Caco-2 (cell line): ENCODE measurements around the gene TIRAP. TPM values are rescaled to one million over a fixed set of nuclear protein-coding genes. Genes with fewer than 3 reads are reported as not detected.

Experiments used
- BruUV-seq: library from RNA; stranded (reverse); fragments of 400-500 nt; replicated peaks from 2 replicates; lab custom pipeline; 2021; lab: Mats Ljungman, UMichigan
- CTCF ChIA-PET: fragments of 300-600 bp; sonication (Branson Sonifier 250); formaldehyde crosslinking; loops from one replicate; lab custom pipeline; 2022; ENCODE audit warnings: antibody characterized with exemption; lab: Charles Lee
- POLR2A ChIA-PET: fragments of 300-600 bp; sonication (Branson Sonifier 250); formaldehyde crosslinking; loops from one replicate; lab custom pipeline; 2022; ENCODE audit warnings: antibody characterized with exemption; lab: Charles Lee
- DNase-seq, 2 experiments: peaks; one replicate each; pipeline versions ENCODE4 v3.0.0 to v3.0.0-alpha.2; 2020 to 2022
- H3K27me3 ChIP-seq: replicated peaks from 2 replicates; pipeline ENCODE4 v1.6.0; 2011; ENCODE audit warnings: low read length; ENCODE audit not compliant: control insufficient read depth, insufficient read depth
- H3K36me3 ChIP-seq: 2 replicates; pipeline ENCODE4 v1.5.1; 2011; ENCODE audit warnings: low read length; ENCODE audit not compliant: control insufficient read depth, insufficient read depth
- H3K4me1 ChIP-seq: fragments of 250-450 bp; sonication (Bioruptor Pico); 2 replicates; pipeline ENCODE4 v1.5.1; 2020; ENCODE audit warnings: mild to moderate bottlenecking
- H3K4me3 ChIP-seq: 2 replicates; pipeline ENCODE4 v1.5.1; 2011; ENCODE audit warnings: low read depth, mild to moderate bottlenecking, control low read depth, low read length
- H3K9me3 ChIP-seq: fragments of 250-450 bp; sonication (Bioruptor Pico); 2 replicates; pipeline ENCODE4 v1.5.1; 2020; ENCODE audit warnings: mild to moderate bottlenecking, moderate library complexity
- H3K27ac Mint-ChIP-seq: one replicate; pipeline ENCODE4 v1.8.0; 2022; ENCODE audit warnings: mixed read lengths; ENCODE audit not compliant: unreplicated experiment
- H3K27me3 Mint-ChIP-seq: one replicate; pipeline ENCODE4 v1.8.0; 2022; ENCODE audit warnings: mixed read lengths; ENCODE audit not compliant: insufficient read depth, unreplicated experiment
- H3K36me3 Mint-ChIP-seq: one replicate; pipeline ENCODE4 v1.8.0; 2022; ENCODE audit warnings: mild to moderate bottlenecking, mixed read lengths; ENCODE audit not compliant: insufficient read depth, unreplicated experiment
- H3K4me1 Mint-ChIP-seq: one replicate; pipeline ENCODE4 v1.8.0; 2022; ENCODE audit warnings: low read depth, mixed read lengths; ENCODE audit not compliant: unreplicated experiment
- H3K4me3 Mint-ChIP-seq: one replicate; pipeline ENCODE4 v1.8.0; 2022; ENCODE audit warnings: mild to moderate bottlenecking, moderate library complexity, mixed read lengths; ENCODE audit not compliant: unreplicated experiment
- H3K9me3 Mint-ChIP-seq: one replicate; pipeline ENCODE4 v1.8.0; 2022; ENCODE audit warnings: mixed read lengths; ENCODE audit not compliant: unreplicated experiment
- intact Hi-C: fragments of 100-400 bp; cut with micrococcal nuclease; formaldehyde crosslinking; loops from one replicate; pipeline ENCODE4 v1.10.0; 2022; ENCODE audit not compliant: unreplicated experiment
- total RNA-seq: library from RNA; stranded (reverse); gene quantifications from 2 replicates; pipeline ENCODE4 v1.2.3, GENCODE V29; 2022
- TF ChIP-seq, protein P1 (sequence below), 2 experiments: fragments of 200-600 bp in 1 of 2; IDR thresholded peaks; 1 replicate in 1 of 2; 2 replicates in 1 of 2; pipeline versions ENCODE4 v1.5.1 to v1.8.0; 2011 to 2022; ENCODE audit warnings: antibody characterized with exemption in 1 of 2, control low read depth in 1 of 2, inconsistent platforms in 1 of 2, low read depth in 1 of 2, low read length in 1 of 2, mild to moderate bottlenecking in 1 of 2, moderate library complexity in 1 of 2; ENCODE audit not compliant: insufficient read depth in 1 of 2, severe bottlenecking in 1 of 2, unreplicated experiment in 1 of 2

The TIRAP gene
- total RNA-seq, 1 experiment from 2014 or later: 25.1 TPM

DNA sequence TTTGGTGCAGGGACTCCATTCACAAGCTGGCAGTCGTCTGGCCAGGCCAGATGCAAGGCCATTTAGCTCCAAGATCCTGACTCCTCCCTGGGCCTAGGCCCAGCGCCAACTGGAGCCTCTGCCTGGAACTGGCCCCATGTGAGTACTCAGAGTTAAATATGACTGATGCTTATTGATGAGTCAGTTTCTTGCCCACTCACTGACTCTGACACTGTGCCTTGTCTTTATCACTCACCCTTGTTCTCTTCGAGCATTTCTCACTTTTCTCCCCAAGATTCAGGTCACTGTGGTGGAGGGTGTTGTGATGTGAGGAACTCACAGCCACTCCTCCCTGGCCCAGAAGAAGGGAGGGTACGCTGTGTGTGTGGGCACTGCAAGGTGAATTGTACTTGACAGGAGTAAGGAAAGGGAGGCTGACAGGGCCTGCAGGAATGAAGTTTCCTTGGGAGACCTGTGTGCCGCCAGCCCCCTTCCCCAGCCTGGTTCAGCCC is 49.4 kb downstream of the TIRAP start:
- H3K36me3 Mint-ChIP-seq: peaks cover 5% of the 10 kb centered on the region
- BruUV-seq: no TSS peak
- no peaks in the 10 kb centered on the region for H3K27me3 ChIP-seq
- no peaks in the 10 kb centered on the region for H3K9me3 ChIP-seq
- H3K27ac Mint-ChIP-seq: no peak overlapping the region
- CTCF ChIA-PET: no interaction called here
- no peak overlapping the region for H3K4me3 Mint-ChIP-seq
- peaks cover 1% of the 10 kb centered on the region; the same call in 1 of the 2 replicates for H3K36me3 ChIP-seq
- peaks cover 11% of the 10 kb centered on the region for H3K4me1 Mint-ChIP-seq
- TF ChIP-seq, protein P1, sequence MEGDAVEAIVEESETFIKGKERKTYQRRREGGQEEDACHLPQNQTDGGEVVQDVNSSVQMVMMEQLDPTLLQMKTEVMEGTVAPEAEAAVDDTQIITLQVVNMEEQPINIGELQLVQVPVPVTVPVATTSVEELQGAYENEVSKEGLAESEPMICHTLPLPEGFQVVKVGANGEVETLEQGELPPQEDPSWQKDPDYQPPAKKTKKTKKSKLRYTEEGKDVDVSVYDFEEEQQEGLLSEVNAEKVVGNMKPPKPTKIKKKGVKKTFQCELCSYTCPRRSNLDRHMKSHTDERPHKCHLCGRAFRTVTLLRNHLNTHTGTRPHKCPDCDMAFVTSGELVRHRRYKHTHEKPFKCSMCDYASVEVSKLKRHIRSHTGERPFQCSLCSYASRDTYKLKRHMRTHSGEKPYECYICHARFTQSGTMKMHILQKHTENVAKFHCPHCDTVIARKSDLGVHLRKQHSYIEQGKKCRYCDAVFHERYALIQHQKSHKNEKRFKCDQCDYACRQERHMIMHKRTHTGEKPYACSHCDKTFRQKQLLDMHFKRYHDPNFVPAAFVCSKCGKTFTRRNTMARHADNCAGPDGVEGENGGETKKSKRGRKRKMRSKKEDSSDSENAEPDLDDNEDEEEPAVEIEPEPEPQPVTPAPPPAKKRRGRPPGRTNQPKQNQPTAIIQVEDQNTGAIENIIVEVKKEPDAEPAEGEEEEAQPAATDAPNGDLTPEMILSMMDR (IDR thresholded peaks at IDR 0.05; ENCODE audit: insufficient read depth in 1 of 2, low read depth in 1 of 2, low read length in 1 of 2, severe bottlenecking in 1 of 2, unreplicated experiment in 1 of 2): no peak
- no peak overlapping the region for H3K4me3 ChIP-seq
- no peaks in the 10 kb centered on the region for H3K27me3 Mint-ChIP-seq
- intact Hi-C loops: no loop called here
- H3K9me3 Mint-ChIP-seq: no peaks in the 10 kb centered on the region
- H3K4me1 ChIP-seq: peaks cover 15% of the 10 kb centered on the region; the same call in 1 of the 2 replicates
- POLR2A ChIA-PET: no interaction called here
- no peak for DNase-seq

DNA sequence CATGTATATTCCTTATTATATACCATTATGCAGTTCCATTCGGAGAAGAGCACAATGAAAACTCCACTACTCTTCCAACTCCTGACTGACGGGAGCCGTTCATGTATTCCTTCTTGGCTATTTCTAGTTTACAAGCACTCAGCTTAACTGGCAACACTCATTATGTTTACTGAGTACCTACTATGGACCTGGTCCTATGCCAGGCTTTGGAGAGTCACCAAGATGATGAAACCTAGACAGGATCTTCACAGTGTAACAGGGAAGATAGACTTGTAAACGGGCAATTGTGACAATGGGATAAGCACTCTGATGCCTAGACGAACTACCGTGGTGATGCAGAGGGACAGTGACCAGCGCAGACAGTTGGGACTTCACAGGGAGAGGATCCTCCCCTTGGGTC is 50.2 kb downstream of the TIRAP start:
- BruUV-seq: no TSS peak
- Histone ChIP-seq H3K9me3 (no peaks in the 10 kb centered on the region), H3K36me3 (peaks cover 1% of the 10 kb centered on the region; the same call in 1 of the 2 replicates), H3K4me3 (no peak overlapping the region), H3K27me3 (no peaks in the 10 kb centered on the region), H3K4me1 (peaks cover 17% of the 10 kb centered on the region; the same call in 1 of the 2 replicates)
- no peak for DNase-seq
- Mint-ChIP-seq H3K27me3 (no peaks in the 10 kb centered on the region), H3K27ac (no peak overlapping the region), H3K4me3 (no peak overlapping the region), H3K4me1 (peaks cover 11% of the 10 kb centered on the region), H3K36me3 (peaks cover 5% of the 10 kb centered on the region), H3K9me3 (no peaks in the 10 kb centered on the region)
- intact Hi-C loops: no loop called here
- CTCF ChIA-PET: interaction anchor here (1.2 kb wide), 1 partner anchor 22 kb away, joined by 3 read pairs; no protein-coding TSS in a partner anchor
- POLR2A ChIA-PET: interaction anchor here (0.6 to 0.7 kb wide), 2 partner anchors 16 to 131 kb away, joined by 3 read pairs; no protein-coding TSS in a partner anchor
- TF ChIP-seq, protein P1 (IDR thresholded peaks at IDR 0.05; ENCODE audit: insufficient read depth in 1 of 2, low read depth in 1 of 2, low read length in 1 of 2, severe bottlenecking in 1 of 2, unreplicated experiment in 1 of 2): no peak

DNA sequence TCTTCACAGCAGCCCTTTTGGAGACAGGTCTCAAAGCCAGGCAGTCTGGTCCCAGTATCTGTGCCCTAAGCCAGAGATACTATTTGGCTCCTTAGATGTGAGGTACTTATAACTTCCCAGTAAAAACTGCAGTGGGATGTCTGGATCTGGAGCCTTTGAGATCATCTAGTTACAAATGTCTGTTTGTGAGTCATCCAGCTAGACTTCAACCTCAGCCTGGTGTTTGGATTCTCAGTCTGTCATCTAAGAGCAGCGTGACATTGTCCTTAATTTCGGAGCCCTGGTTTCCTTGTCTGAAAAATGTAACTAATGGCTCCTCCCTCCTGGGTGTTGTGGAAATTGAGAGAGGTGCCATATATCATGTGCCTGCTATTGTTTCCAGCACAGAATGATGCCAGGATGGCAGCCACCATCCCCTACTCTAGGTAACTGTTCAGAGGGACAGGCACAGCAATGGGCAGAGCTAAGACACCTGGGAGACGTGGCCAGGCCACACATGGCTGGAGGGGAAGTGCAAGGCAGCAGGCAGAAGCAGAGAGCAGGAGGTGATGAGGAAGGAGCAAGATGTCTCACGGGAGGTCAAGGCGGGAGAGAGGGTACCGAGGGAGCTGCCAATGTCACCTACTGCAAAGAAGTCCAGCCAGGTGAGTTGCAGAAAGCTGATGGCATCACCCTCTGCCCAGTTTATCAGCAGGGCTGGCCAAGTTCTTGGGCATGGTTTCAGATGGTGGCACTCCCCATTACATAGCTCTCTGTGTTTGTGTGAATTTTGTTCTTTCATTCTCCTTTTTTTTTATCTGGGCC is 52.0 kb downstream of the TIRAP start:
- CTCF ChIA-PET: no interaction called here
- TF ChIP-seq, protein P1 (IDR thresholded peaks at IDR 0.05; ENCODE audit: insufficient read depth in 1 of 2, low read depth in 1 of 2, low read length in 1 of 2, severe bottlenecking in 1 of 2, unreplicated experiment in 1 of 2): no peak
- Histone ChIP-seq H3K4me1 (peaks cover 17% of the 10 kb centered on the region; the same call in 1 of the 2 replicates), H3K36me3 (peaks cover 1% of the 10 kb centered on the region; the same call in 1 of the 2 replicates), H3K27me3 (no peaks in the 10 kb centered on the region), H3K9me3 (no peaks in the 10 kb centered on the region), H3K4me3 (no peak overlapping the region)
- POLR2A ChIA-PET: no interaction called here
- Mint-ChIP-seq H3K36me3 (peaks cover 10% of the 10 kb centered on the region), H3K27ac (no peak overlapping the region), H3K9me3 (no peaks in the 10 kb centered on the region), H3K27me3 (no peaks in the 10 kb centered on the region), H3K4me3 (no peak overlapping the region), H3K4me1 (peaks cover 11% of the 10 kb centered on the region)
- no peak for DNase-seq
- no TSS peak for BruUV-seq
- intact Hi-C loops: no loop called here
